NCI-H187 (cell line): ENCODE data around the gene ST3GAL5.
A peak's percentile ranks its signal among the peaks of the same experiment; 100 is the strongest.
"Not testable (repeated sequence)": the region's sequence is repeated elsewhere in the genome, so short reads cannot be mapped to it uniquely, and the experiment has no call there.

Experiments
- DNase-seq, 2 experiments: peaks; one replicate each; lab custom pipeline; 2025; lab: John Stamatoyannopoulos, UW

ST3GAL5 gene

GRCh38 chr2:85917887-85918795 lies 29.4 kb upstream of the ST3GAL5 start:
- no peak for DNase-seq

DNA sequence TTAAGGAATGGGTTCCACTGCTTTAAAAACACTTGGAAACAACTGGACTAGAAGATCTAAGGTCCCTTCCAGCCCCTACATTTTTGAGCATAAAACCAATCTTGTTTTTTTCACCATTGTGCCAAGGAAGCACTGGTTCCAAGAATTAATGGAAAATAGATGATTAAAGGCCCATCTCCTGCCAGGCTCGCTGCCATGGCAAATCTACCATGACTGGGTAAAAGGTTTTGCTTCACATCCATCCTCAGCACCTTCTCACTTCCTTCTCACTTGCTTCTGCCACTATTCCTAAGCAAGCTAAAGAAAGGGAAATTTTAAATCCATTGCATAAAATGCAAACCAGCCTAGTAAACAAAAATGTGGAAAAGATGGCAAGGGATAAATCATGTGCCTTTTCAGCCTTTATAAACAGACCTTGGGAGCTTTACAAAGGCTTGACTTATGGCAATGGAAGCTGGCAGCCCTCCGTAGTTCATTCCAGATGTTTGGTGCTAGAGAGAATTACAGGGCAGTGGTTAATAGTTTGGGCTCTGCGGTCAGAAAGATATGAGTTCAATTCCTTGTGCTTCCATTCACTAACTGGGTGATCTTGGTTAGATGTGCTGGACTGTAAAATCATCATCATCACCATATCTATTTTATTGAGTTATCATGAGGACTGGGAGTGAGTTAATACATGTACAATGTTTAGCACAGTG lies 27.0 kb upstream of the ST3GAL5 start:
- no peak for DNase-seq

GRCh38 chr2:85914922-85915321 lies 26.1 kb upstream of the ST3GAL5 start:
- peak; percentile 28 to 32 for DNase-seq

DNA sequence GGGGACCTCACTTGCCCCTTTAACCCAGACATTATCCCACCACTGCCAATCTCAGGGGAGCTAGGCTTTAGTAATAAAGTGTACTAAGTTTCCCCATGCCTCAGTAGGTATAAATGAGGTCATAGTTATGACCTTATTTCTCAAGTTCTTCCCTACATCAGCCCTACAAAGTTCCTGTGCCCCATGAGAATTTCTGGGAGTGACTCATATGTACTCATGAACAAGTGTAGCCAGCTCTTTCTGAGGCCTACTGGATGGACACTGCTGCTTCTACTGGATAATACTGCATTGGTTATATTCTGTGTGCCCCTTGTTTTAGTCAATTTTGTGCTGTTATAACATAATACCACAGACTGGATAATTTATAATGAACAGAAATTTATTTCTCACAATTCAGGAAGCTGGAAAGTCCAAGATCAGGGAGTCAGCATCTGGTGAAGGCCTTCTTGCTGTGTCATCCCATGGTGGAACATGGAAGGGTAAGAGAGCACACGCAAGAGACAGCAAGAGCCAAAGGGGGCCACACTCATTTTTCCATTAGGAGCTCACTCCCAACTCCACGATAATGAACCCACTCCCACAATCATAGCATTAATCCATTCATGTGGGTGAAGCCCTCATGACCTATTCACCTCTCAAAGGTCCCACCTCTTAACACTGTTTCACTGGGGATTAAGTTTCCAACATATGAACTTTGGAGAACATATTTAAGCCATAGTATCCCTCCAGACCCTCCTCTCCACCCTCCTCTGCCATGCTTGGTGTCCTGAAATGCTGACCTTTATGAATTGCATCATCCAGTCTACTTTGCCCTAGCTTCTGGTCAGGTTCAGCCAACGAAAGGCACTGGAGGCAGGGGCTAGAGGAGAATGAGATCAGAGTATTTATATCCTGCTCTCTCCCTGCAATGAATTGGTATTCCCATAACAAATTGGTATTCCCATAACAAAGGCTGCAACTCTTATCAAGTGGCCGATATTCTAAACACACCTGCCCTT lies 25.4 kb upstream of the ST3GAL5 start:
- DNase-seq: no peak

GRCh38 chr2:85911814-85912692 lies 23.3 kb upstream of the ST3GAL5 start:
- no peak for DNase-seq

- DNase-seq: no peak
Observed at GRCh38 chr2:85911097-85911496, 22.3 kb upstream of the ST3GAL5 start.

- DNase-seq: no peak
Observed at GRCh38 chr2:85909005-85909404, 20.2 kb upstream of the ST3GAL5 start.

- DNase-seq: no peak
Observed at GRCh38 chr2:85908506-85908905, 19.7 kb upstream of the ST3GAL5 start.

DNA sequence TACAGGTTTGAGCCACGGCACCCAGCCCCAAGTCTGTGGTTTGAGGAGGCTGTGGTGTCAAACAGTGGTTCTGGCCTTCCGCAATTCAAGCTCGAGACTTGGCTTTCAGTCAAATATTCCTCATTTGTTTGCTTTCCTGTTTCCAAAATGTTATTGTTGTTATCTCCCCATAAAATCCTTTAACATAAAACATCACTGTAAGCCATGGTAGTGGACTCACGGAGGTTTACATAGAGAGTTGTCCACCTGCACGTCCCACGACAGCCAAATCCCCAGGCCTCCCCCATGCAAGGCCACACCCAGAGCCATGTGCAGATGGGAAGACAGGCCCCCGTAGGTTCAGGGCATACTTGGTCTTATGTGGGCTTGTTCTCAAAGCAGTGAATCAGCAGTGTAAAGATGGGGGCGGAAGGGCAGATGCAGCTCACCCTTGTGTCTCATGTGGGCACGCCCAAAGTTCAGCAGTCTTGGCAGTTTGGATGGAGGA lies 18.9 kb upstream of the ST3GAL5 start:
- DNase-seq: no peak

- no peak for DNase-seq
Observed at GRCh38 chr2:85906748-85907147, 18.0 kb upstream of the ST3GAL5 start.

DNA sequence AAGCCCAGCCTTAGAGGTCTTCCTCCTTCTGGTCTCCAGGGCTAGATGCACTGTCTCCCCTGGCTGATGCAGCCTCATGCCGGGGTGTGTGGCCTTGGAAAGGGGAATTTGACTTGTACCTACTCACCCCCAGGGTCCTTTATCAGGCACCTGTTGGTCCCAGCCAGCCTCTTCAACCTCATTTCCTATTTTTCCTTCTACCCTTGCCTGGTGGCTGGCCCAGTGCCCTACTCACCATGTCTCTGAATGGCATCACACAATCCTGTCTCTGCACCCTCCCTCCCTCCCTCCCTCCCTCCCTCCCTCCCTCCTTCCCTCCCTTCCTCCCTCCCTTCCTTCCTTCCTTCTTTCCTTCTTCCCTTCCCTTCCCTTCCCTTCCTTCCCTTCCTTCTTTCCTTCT lies 17.1 kb upstream of the ST3GAL5 start:
- DNase-seq: no peak

DNA sequence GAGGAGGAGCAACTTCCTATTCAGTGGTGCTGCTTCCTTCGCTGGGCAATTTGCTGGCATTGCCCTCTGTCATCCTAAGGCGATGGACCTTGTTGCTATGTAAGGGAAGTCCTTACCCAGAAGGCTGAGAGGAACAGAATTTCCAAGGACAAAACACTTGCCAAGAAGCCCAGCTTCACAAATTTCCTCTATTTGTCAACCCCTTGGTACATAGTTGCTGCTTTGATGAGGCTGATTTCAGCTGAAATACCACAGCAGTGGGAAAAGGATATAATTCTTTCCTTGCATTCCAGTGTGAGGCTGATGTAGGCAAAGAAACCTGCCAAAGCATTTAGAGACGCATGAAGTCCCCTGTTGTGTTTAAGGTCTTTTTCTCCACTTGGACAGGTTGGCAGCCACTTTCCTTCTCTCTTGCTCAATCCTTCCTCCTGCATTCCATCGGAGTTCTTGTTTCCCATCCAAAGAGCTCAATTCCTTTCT lies 16.4 kb upstream of the ST3GAL5 start:
- DNase-seq: no peak

- no peak for DNase-seq
Observed at GRCh38 chr2:85903849-85904248, 15.1 kb upstream of the ST3GAL5 start.

GRCh38 chr2:85902496-85902895 lies 13.7 kb upstream of the ST3GAL5 start:
- no peak for DNase-seq

GRCh38 chr2:85901155-85901554 lies 12.4 kb upstream of the ST3GAL5 start:
- no peak for DNase-seq

DNA sequence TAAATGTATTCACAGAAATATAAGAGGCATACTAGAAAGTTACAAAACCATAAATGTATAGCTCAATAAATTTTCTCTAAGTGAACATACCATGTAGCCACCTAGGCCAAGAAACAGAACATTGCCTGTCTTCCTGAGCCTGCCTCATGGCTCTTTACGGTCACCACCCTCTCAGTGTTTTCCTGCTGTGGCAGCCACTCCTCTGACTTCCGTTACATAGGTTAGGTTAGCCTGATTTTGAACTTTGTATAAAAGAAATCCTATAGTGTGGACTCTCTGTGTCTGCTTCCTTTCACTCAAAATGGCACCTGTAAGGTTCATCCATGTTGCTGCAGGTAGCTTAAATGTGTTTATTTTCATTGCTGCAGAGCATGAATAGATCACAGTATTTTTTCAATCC lies 11.6 kb upstream of the ST3GAL5 start:
- DNase-seq: no peak

- no peak for DNase-seq
Observed at GRCh38 chr2:85899849-85900248, 11.1 kb upstream of the ST3GAL5 start.

GRCh38 chr2:85899284-85899683 lies 10.5 kb upstream of the ST3GAL5 start:
- DNase-seq: no peak

- no peak for DNase-seq
Observed at GRCh38 chr2:85898881-85899280, 10.1 kb upstream of the ST3GAL5 start.

DNA sequence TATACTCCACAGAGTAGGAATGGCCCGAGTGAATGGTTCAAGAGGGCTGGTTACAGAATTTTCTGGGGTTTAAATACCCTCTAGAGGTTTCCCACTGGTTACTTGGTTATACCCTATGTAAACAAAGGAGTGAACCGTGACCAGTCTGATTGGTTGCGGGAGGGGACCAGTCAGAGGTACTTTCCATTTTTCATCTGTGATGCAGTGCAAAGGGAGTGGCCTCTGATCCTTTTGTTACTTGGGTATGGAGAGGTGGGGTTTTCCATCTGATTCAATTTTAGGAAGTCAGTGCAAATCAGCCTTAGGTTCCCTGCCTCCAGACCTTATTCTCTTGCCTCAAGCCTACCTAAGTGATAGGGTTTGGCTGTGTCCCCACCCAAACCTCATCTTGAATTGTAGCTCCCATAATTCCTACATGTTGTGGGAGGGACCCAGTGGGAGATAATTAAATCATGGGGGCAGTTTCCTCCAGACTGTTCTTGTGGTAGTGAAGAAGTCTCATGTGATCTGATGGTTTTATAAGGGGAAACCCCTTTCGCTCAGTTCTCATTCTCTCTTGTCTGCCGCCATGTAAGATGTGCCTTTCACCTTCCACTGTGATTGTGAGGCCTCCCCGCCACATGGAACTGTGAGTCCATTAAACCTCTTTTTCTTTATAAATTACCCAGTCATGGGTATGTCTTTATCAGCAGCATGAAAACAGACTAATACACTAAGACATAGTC lies 5.9 kb upstream of the ST3GAL5 start:
- DNase-seq: not testable (repeated sequence)
